ENCODE data around the gene MRPS33.

MRPS33 gene

GRCh38 chr7:140983802-140984201 lies 30.9 kb downstream of the MRPS33 start:
- TF ChIP-seq GATA2 (IDR thresholded peaks at IDR 0.05; ENCODE audit: low read depth, low read length), result no peak
- no peak for TF ChIP-seq GATA3 (IDR thresholded peaks at IDR 0.05; ENCODE audit: low read depth, low read length)

GRCh38 chr7:140982508-140982907 lies 32.2 kb downstream of the MRPS33 start:
- TF ChIP-seq GATA2 (IDR thresholded peaks at IDR 0.05; ENCODE audit: low read depth, low read length) (no peak), GATA3 (IDR thresholded peaks at IDR 0.05; ENCODE audit: low read depth, low read length) (no peak)

DNA sequence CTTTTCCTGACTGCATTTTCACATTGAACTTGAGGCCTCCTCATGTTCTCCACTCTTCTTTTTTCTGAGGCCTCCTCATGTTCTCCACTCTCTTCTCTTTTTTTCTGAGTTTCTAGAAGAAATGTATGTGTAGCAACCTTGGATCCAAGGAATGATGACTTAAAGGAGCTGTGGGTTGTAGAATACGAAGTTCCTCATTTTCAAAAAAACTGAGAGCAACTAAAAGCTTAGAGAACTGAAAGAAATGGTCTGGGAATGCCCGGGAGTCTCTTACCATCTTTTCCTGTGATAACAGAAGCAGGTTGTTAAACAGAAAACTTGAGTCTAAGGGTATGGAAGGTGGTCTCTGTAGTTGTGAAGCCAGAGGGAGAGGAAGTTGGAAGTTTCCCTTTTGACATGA lies 32.8 kb downstream of the MRPS33 start:
- TF ChIP-seq GATA2 (IDR thresholded peaks at IDR 0.05; ENCODE audit: low read depth, low read length) (no peak), GATA3 (IDR thresholded peaks at IDR 0.05; ENCODE audit: low read depth, low read length) (no peak)

GRCh38 chr7:140977741-140978140 lies 37.0 kb downstream of the MRPS33 start:
- TF ChIP-seq GATA2 (IDR thresholded peaks at IDR 0.05; ENCODE audit: low read depth, low read length), result no peak
- TF ChIP-seq GATA3 (IDR thresholded peaks at IDR 0.05; ENCODE audit: low read depth, low read length), result no peak

DNA sequence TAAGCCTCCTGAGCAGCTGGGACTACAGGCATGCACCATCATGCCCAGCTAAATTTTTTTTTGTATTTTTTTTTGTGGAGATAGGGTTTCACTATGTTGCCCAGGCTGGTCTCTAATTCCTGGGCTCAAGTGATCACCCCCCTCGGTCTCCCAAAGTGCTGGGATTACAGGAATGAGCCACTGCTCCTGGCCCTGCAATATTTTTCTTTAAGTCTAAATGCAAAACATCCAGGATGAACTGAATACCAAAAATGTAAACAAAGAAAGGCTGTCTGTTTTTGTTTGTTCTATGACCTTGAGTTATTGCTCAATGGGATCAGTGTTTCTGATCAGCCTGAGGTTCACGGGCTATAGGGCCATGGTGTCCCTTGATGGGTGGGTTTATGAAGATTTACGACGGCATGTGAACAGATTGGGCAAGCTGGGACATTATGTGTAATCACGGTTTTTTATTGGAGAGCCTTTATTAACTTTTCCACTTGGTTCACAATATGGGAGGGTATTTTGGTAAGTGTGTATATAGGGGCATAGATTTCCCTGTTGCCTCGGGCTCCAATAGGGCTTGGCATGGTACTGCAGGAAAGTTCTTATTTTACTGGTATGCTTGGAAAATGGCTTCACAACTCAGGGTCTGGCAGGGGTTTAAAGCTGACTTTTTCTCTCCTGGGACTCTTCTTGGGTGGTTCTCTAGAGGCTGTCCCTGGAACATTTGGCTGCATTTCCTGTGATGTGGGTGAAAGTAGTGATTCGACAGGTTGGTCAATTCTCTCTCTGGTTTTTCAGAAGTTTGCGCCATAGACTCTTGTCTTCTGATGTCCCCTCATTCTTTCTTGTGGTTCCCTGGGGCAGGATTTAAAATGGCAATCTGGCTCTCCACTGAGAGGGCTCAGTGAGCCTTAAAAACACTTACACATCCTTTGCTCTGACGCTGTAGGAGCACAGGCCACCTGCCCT lies 41.6 kb downstream of the MRPS33 start:
- TF ChIP-seq GATA3 (IDR thresholded peaks at IDR 0.05; ENCODE audit: low read depth, low read length) (no peak), GATA2 (IDR thresholded peaks at IDR 0.05; ENCODE audit: low read depth, low read length) (no peak)

GRCh38 chr7:140972344-140972743 lies 42.4 kb downstream of the MRPS33 start:
- TF ChIP-seq GATA2 (IDR thresholded peaks at IDR 0.05; ENCODE audit: low read depth, low read length) (no peak), GATA3 (IDR thresholded peaks at IDR 0.05; ENCODE audit: low read depth, low read length) (no peak)

DNA sequence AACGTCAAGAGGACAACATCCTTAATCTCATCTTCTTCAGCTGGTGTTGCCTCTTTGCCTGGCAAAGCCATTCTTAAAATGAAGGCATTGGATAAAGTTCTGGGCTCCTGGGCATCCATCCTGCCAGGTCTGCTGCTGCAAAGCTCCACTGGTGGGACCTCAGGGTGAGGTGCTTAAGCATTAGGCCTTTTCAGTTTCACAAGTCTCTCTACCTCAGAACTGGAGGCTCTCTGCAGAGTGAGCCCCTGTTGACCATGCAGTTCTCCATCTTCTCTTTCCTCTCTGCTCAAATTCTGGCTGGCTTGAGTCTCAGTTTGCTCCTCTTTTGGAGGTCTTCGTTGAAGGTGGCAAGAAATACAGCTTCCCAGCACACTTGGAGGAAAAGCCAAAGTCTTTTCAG lies 47.3 kb downstream of the MRPS33 start:
- TF ChIP-seq GATA3 (IDR thresholded peaks at IDR 0.05; ENCODE audit: low read depth, low read length) (no peak), GATA2 (IDR thresholded peaks at IDR 0.05; ENCODE audit: low read depth, low read length) (no peak)

- TF ChIP-seq GATA2 (IDR thresholded peaks at IDR 0.05; ENCODE audit: low read depth, low read length) (no peak), GATA3 (IDR thresholded peaks at IDR 0.05; ENCODE audit: low read depth, low read length) (no peak)
Measured at GRCh38 chr7:140966561-140967233, 48.1 kb downstream of the MRPS33 start.

DNA sequence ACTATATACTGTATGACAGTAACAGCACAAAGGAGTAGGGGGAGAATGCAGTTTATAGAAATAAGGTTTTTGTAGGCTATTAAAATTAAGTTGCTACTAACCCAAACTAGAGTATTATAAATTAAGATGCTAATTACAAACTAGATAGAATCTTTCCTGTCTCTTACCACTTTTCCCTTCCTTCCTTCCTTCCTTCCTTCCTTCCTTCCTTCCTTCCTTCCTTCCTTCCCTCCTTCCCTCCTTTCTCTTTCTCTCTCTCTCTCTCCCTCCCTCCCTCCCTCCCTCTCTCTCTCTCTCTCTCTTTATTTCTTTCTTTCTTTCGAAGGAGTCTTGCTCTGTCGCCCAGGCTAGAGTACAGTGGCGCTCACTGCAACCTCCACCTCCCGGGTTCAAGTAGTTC lies 53.6 kb downstream of the MRPS33 start:
- no peak for TF ChIP-seq GATA2 (IDR thresholded peaks at IDR 0.05; ENCODE audit: low read depth, low read length)
- TF ChIP-seq GATA3 (IDR thresholded peaks at IDR 0.05; ENCODE audit: low read depth, low read length), result no peak

All from SH-SY5Y (cell line).